Activated CD8-positive, alpha-beta T cell treated with anti-CD3 and anti-CD28 coated beads for 36 hours (primary cell): ENCODE data around the gene MIA. TPM values are rescaled to one million over a fixed set of nuclear protein-coding genes. Genes with fewer than 3 reads are reported as not detected.
A peak's percentile ranks its signal among the peaks of the same experiment; 100 is the strongest.

Experiments
- ATAC-seq: fragments of 200-7000 bp; cut with Tn5 transposase; one replicate; pipeline ENCODE4 v1.10.0; 2021; ENCODE audit warnings: mild to moderate bottlenecking, moderate library complexity
- CTCF ChIA-PET: fragments of 350-600 bp; sonication (Branson Sonifier 250); formaldehyde crosslinking; loops from one replicate; lab custom pipeline; 2021; ENCODE audit warnings: antibody characterized with exemption; lab: Charles Lee
- POLR2A ChIA-PET: fragments of 350-600 bp; sonication (Branson Sonifier 250); formaldehyde crosslinking; loops from one replicate; lab custom pipeline; 2021; ENCODE audit warnings: antibody characterized with exemption; lab: Charles Lee
- DNase-seq: peaks from one replicate; pipeline ENCODE4 v3.0.0-alpha.2; 2020
- H3K27ac Mint-ChIP-seq: one replicate; pipeline ENCODE4 v1.8.0; 2021; ENCODE audit warnings: mild to moderate bottlenecking, mixed read lengths
- H3K27me3 Mint-ChIP-seq: one replicate; pipeline ENCODE4 v1.8.0; 2021; ENCODE audit warnings: mixed read lengths
- H3K36me3 Mint-ChIP-seq: one replicate; pipeline ENCODE4 v1.8.0; 2021; ENCODE audit warnings: low read depth, mixed read lengths
- H3K4me1 Mint-ChIP-seq: one replicate; pipeline ENCODE4 v1.8.0; 2021; ENCODE audit warnings: low read depth, mixed read lengths
- H3K4me3 Mint-ChIP-seq: one replicate; pipeline ENCODE4 v1.8.0; 2021; ENCODE audit warnings: mild to moderate bottlenecking, moderate library complexity, mixed read lengths
- H3K9me3 Mint-ChIP-seq: one replicate; pipeline ENCODE4 v1.8.0; 2021; ENCODE audit warnings: mixed read lengths
- intact Hi-C: fragments of 100-400 bp; cut with micrococcal nuclease; formaldehyde crosslinking; loops from one replicate; pipeline ENCODE4 v1.10.0; 2022
- total RNA-seq, 2 experiments: library from RNA; stranded (reverse); gene quantifications; one replicate each; pipeline ENCODE4 v1.2.3, GENCODE V29; 2021
- TF ChIP-seq, protein P1 (sequence below): fragments of 200-600 bp; IDR thresholded peaks from one replicate; pipeline ENCODE4 v1.8.0; 2022; ENCODE audit warnings: antibody characterized with exemption, mild to moderate bottlenecking

The MIA gene
- total RNA-seq, 2 experiments from 2014 or later = not detected

- TF ChIP-seq, protein P1, sequence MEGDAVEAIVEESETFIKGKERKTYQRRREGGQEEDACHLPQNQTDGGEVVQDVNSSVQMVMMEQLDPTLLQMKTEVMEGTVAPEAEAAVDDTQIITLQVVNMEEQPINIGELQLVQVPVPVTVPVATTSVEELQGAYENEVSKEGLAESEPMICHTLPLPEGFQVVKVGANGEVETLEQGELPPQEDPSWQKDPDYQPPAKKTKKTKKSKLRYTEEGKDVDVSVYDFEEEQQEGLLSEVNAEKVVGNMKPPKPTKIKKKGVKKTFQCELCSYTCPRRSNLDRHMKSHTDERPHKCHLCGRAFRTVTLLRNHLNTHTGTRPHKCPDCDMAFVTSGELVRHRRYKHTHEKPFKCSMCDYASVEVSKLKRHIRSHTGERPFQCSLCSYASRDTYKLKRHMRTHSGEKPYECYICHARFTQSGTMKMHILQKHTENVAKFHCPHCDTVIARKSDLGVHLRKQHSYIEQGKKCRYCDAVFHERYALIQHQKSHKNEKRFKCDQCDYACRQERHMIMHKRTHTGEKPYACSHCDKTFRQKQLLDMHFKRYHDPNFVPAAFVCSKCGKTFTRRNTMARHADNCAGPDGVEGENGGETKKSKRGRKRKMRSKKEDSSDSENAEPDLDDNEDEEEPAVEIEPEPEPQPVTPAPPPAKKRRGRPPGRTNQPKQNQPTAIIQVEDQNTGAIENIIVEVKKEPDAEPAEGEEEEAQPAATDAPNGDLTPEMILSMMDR = no peak
- POLR2A ChIA-PET = interaction anchor here (0.6 to 2.9 kb wide), 2 partner anchors 53 to 64 kb away, joined by 3 to 12 read pairs; no protein-coding TSS in a partner anchor
- Mint-ChIP-seq H3K27me3 (no peaks in the 10 kb centered on the region), H3K27ac (peak overlapping the region; percentile 88), H3K9me3 (no peaks in the 10 kb centered on the region), H3K4me3 (no peak overlapping the region), H3K36me3 (peaks cover 37% of the 10 kb centered on the region), H3K4me1 (peaks cover 68% of the 10 kb centered on the region)
- DNase-seq (no peak), ATAC-seq (no peak)
- CTCF ChIA-PET = interaction anchor here (1.1 to 4.5 kb wide), 10 partner anchors 12 to 173 kb away, joined by 3 to 36 read pairs (median 6); partner anchors contain the start of gene RAB4B
- intact Hi-C loops = no loop called here
These were observed 32.7 kb downstream of the MIA start for GRCh38 chr19:40808021-40808325.

- CTCF ChIA-PET = interaction anchor here (1.1 to 4.5 kb wide), 7 partner anchors 11 to 174 kb away, joined by 3 to 36 read pairs (median 5); partner anchors contain the start of gene RAB4B
- TF ChIP-seq, protein P1 = no peak
- H3K4me1 Mint-ChIP-seq = peaks cover 63% of the 10 kb centered on the region
- intact Hi-C loops = no loop called here
- H3K36me3 Mint-ChIP-seq = peaks cover 33% of the 10 kb centered on the region
- no peak for ATAC-seq
- DNase-seq = no peak
- H3K27ac Mint-ChIP-seq = no peak overlapping the region
- POLR2A ChIA-PET = no interaction called here
- H3K9me3 Mint-ChIP-seq = no peaks in the 10 kb centered on the region
- no peaks in the 10 kb centered on the region for H3K27me3 Mint-ChIP-seq
- H3K4me3 Mint-ChIP-seq = no peak overlapping the region
These were observed 33.2 kb downstream of the MIA start for GRCh38 chr19:40808497-40808896.

GRCh38 chr19:40809358-40810086 is 34.2 kb downstream of the MIA start:
- ATAC-seq = no peak
- ChIA-PET POLR2A (interaction anchor here (0.6 kb wide), 1 partner anchor 32 kb away, joined by 3 read pairs; no protein-coding TSS in a partner anchor), CTCF (interaction anchor here (1.0 to 2.2 kb wide), 3 partner anchors 10 to 146 kb away, joined by 3 to 5 read pairs (median 4); no protein-coding TSS in a partner anchor)
- peak overlapping the region; percentile 74 for H3K4me3 Mint-ChIP-seq
- no peak for DNase-seq
- no peaks in the 10 kb centered on the region for H3K27me3 Mint-ChIP-seq
- peaks cover 27% of the 10 kb centered on the region for H3K36me3 Mint-ChIP-seq
- peaks cover 53% of the 10 kb centered on the region for H3K4me1 Mint-ChIP-seq
- TF ChIP-seq, protein P1 = no peak
- H3K9me3 Mint-ChIP-seq = no peaks in the 10 kb centered on the region
- no peak overlapping the region for H3K27ac Mint-ChIP-seq
- intact Hi-C loops = no loop called here

GRCh38 chr19:40810160-40810559 is 34.8 kb downstream of the MIA start:
- TF ChIP-seq, protein P1 = no peak
- Mint-ChIP-seq H3K4me1 (peaks cover 46% of the 10 kb centered on the region), H3K4me3 (peak overlapping the region; percentile 74), H3K9me3 (no peaks in the 10 kb centered on the region), H3K27ac (no peak overlapping the region), H3K36me3 (peaks cover 21% of the 10 kb centered on the region), H3K27me3 (no peaks in the 10 kb centered on the region)
- ChIA-PET CTCF (no interaction called here), POLR2A (no interaction called here)
- intact Hi-C loops = no loop called here
- DNase-seq (no peak), ATAC-seq (no peak)
